ENCODE results near the gene SUCO.

DNA sequence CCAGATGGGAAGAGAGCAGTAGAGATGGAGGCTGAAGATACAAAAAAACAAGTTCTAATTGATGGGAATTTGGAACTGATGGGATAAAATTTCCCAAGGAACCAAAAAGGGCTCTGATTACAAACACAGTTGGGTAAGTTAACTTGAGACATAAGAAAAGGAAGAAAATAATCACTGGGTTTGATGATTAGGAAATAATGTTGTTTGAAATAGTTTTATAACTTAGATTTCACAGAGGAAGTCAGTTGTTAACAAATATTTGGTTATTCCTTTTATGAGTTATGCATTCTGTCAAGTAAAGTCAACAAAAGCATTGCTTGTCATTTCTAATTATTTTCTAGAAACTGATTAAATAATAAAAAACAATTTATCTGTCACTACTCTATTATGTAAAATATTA is 20.4 kb upstream of the SUCO start:
- TF ChIP-seq EZH2phosphoT487 (IDR thresholded peaks at IDR 0.05; ENCODE audit: unreplicated experiment) (no peak), POLR2AphosphoS5 (IDR thresholded peaks at IDR 0.05; ENCODE audit: low read depth) (no peak), JUNB (IDR thresholded peaks at IDR 0.05; ENCODE audit: unreplicated experiment) (no peak)
- TF ChIP-seq, protein P1, sequence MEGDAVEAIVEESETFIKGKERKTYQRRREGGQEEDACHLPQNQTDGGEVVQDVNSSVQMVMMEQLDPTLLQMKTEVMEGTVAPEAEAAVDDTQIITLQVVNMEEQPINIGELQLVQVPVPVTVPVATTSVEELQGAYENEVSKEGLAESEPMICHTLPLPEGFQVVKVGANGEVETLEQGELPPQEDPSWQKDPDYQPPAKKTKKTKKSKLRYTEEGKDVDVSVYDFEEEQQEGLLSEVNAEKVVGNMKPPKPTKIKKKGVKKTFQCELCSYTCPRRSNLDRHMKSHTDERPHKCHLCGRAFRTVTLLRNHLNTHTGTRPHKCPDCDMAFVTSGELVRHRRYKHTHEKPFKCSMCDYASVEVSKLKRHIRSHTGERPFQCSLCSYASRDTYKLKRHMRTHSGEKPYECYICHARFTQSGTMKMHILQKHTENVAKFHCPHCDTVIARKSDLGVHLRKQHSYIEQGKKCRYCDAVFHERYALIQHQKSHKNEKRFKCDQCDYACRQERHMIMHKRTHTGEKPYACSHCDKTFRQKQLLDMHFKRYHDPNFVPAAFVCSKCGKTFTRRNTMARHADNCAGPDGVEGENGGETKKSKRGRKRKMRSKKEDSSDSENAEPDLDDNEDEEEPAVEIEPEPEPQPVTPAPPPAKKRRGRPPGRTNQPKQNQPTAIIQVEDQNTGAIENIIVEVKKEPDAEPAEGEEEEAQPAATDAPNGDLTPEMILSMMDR (conservative IDR thresholded peaks at IDR 0.05; ENCODE audit: low read depth in 2 of 2), result no peak
- TF ChIP-seq, protein P2, sequence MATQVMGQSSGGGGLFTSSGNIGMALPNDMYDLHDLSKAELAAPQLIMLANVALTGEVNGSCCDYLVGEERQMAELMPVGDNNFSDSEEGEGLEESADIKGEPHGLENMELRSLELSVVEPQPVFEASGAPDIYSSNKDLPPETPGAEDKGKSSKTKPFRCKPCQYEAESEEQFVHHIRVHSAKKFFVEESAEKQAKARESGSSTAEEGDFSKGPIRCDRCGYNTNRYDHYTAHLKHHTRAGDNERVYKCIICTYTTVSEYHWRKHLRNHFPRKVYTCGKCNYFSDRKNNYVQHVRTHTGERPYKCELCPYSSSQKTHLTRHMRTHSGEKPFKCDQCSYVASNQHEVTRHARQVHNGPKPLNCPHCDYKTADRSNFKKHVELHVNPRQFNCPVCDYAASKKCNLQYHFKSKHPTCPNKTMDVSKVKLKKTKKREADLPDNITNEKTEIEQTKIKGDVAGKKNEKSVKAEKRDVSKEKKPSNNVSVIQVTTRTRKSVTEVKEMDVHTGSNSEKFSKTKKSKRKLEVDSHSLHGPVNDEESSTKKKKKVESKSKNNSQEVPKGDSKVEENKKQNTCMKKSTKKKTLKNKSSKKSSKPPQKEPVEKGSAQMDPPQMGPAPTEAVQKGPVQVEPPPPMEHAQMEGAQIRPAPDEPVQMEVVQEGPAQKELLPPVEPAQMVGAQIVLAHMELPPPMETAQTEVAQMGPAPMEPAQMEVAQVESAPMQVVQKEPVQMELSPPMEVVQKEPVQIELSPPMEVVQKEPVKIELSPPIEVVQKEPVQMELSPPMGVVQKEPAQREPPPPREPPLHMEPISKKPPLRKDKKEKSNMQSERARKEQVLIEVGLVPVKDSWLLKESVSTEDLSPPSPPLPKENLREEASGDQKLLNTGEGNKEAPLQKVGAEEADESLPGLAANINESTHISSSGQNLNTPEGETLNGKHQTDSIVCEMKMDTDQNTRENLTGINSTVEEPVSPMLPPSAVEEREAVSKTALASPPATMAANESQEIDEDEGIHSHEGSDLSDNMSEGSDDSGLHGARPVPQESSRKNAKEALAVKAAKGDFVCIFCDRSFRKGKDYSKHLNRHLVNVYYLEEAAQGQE (IDR thresholded peaks at IDR 0.05; ENCODE audit: unreplicated experiment), result no peak
